GM10248 (cell line): Measurements from ENCODE around the gene RBM34.

ENCODE experiments used
- CTCF ChIA-PET: fragments of 300-600 bp; sonication (Branson Sonifier 250); formaldehyde crosslinking; extraction: SDS; loops from one replicate; lab custom pipeline; 2021; ENCODE audit warnings: antibody characterized with exemption; lab: Yijun Ruan, JAX
- POLR2A ChIA-PET: fragments of 350-650 bp; sonication (Branson Sonifier 250); formaldehyde crosslinking; extraction: SDS; loops from one replicate; lab custom pipeline; 2020; ENCODE audit warnings: antibody characterized with exemption; lab: Yijun Ruan, JAX
- DNase-seq: peaks from one replicate; pipeline ENCODE4 v3.0.0; 2012; ENCODE audit errors: extremely low spot score
- TF ChIP-seq, protein P1 (sequence below): IDR thresholded peaks from 2 replicates; pipeline ENCODE4 v1.5.1; 2012; ENCODE audit warnings: mild to moderate bottlenecking, low read depth; ENCODE audit errors: extremely low read depth, missing control alignments, control extremely low read depth

Gene RBM34

DNA sequence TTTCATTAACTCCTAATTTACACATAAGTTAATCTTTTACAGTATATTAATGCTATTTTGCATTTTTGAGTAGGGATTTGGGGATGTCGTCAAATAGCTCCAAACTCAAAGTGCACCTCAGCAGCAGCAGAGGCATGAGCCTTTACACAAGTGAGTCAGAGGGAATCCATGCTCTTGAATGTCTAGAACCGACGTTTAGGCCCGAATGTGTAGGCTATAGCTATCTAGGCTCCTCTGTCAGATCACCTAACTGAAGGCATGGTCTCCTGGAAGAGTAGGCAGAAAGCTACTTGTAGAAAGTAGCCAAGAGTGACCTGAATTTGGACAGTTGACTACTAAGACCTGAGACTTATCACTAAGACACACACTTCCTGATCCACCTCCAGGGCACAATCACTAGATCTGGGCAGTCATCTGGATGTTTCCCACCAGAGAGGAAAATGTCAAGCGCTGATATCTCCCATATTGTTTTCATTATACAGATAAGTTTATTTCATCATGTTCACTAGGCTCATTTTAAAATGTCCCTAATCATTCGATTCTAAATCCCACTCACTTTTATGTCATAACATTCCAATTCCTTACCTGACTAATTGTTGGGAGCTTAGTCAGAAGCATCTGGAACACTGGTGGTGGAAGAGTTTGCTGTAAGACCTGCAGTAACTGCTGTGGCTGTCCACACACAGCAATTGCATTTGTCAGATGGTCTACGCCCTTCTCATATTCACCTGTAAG is 47.7 kb downstream of the RBM34 start:
- TF ChIP-seq, protein P1, sequence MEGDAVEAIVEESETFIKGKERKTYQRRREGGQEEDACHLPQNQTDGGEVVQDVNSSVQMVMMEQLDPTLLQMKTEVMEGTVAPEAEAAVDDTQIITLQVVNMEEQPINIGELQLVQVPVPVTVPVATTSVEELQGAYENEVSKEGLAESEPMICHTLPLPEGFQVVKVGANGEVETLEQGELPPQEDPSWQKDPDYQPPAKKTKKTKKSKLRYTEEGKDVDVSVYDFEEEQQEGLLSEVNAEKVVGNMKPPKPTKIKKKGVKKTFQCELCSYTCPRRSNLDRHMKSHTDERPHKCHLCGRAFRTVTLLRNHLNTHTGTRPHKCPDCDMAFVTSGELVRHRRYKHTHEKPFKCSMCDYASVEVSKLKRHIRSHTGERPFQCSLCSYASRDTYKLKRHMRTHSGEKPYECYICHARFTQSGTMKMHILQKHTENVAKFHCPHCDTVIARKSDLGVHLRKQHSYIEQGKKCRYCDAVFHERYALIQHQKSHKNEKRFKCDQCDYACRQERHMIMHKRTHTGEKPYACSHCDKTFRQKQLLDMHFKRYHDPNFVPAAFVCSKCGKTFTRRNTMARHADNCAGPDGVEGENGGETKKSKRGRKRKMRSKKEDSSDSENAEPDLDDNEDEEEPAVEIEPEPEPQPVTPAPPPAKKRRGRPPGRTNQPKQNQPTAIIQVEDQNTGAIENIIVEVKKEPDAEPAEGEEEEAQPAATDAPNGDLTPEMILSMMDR: no peak
- DNase-seq: no peak
- POLR2A ChIA-PET: no interaction called here
- CTCF ChIA-PET: interaction anchor here (1.2 to 1.8 kb wide), 2 partner anchors 9 to 29 kb away, joined by 4 to 5 read pairs; no protein-coding TSS in a partner anchor

DNA sequence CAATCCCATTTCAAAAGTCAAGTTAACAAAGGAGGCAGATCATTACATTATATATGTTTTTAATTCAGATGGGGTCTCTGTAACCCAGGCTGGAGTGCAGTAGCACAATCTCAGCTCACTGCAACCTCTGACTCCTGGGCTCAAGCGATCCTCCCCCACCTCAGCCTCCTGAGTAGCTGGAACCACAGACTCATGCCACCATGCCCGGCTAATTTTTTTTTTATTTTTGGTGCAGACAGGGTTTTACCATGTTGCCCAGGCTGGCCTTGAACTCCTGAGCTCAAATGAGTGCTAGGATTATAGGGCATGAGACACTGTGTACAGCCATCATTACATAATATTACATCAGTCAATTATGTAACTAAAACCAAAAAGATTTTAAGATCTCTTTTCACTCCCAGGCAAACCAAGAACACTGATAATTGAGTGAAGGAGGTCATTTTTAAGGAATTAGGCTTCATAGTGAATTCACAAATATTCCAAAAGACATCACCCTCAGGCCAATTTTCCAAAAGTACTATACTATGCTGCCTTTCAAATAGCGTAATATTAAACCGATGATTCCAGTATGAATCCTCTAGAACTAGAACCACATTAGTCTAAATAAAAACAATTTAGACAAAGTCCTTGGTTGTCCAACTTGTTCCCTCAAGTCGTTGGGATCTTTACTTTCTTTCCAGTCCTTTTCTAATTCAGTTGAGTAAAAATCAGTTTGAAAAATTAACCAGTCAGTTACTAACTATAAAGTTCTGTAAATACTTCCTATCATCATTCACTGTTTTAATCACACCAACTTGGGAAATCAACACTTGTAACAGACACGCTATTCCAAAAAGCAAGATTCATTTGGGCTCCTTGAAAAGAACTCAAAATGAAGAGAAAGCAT is 48.5 kb downstream of the RBM34 start:
- CTCF ChIA-PET: interaction anchor here (1.2 to 1.8 kb wide), 2 partner anchors 8 to 30 kb away, joined by 4 to 5 read pairs; no protein-coding TSS in a partner anchor
- POLR2A ChIA-PET: no interaction called here
- no peak for DNase-seq
- TF ChIP-seq, protein P1: no peak

DNA sequence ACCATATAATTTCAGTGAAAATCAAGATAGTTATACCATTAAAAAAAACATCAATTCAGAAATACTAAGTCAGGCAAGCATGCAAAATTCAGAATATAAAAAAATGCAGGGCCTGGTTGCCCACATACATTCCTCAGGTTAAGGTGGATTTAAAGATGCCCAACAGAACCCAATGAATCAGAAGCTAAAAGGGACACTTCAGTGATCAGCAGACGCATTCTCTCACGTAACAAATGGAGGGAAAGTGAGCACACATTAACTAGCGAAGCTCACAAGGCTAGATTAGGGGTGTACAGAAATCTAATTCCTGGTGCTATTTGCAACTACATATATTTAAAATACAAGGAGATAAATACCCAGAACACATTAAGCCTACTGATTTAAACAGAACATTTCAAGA is 49.9 kb downstream of the RBM34 start:
- ChIA-PET POLR2A (no interaction called here), CTCF (no interaction called here)
- no peak for DNase-seq
- TF ChIP-seq, protein P1: no peak

DNA sequence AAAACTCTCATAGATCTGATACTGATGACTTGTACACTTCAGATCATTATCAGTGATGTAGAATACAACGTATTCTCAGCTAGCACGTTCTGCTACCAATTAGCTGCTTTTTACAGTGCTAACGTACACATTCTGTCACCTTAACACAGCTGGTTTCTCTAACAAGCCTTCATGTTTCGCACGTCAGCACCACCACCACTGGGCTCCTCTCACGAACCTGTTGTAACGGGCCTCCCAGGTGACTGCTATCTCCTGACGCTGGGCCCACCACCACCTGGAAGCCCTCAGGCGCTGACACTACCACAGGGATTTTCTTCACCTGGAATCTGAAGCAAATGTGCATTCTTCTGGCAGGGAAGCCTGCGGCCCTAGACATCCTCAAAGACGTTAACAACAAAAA is 52.2 kb downstream of the RBM34 start:
- TF ChIP-seq, protein P1: no peak
- no peak for DNase-seq
- ChIA-PET CTCF (interaction anchor here (1.2 to 5.5 kb wide), 5 partner anchors 13 to 396 kb away, joined by 4 to 53 read pairs (median 9); partner anchors contain the start of genes B3GALNT2 and RBM34), POLR2A (interaction anchor here (0.6 kb wide), 2 partner anchors 17 to 394 kb away, joined by 5 to 6 read pairs; no protein-coding TSS in a partner anchor)

DNA sequence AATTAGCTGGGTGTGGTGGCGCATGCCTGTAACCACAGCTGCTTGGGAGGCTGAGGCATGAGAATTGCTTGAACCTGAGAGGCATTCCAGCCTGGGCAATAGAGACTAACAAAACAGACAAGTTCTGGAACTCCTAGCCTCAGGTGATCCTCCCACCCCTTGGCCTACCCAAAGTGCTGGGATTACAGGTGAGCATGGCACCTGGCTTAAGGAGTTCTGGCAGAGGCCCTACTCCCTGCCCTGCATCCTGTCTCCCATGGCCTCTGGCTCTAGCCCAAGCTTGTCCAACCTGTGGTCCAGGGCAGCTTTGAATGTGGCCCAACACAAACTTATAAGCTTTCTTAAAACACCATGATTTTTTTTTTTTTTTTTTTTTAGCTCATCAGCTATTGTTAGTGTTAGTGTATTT is 52.9 kb downstream of the RBM34 start:
- TF ChIP-seq, protein P1: no peak
- no peak for DNase-seq
- POLR2A ChIA-PET: interaction anchor here (0.6 kb wide), 2 partner anchors 17 to 395 kb away, joined by 5 to 6 read pairs; no protein-coding TSS in a partner anchor
- CTCF ChIA-PET: interaction anchor here (0.6 to 5.5 kb wide), 10 partner anchors 10 to 397 kb away, joined by 3 to 53 read pairs (median 6); partner anchors contain the start of genes B3GALNT2 and RBM34
